T follicular helper cell (primary cell): ENCODE data around the gene CYB561.

Experiments
- DNase-seq: peaks from one replicate; pipeline ENCODE4 v3.0.0-alpha.2; 2020; ENCODE audit warnings: low read depth
- total RNA-seq, 2 experiments: gene quantifications; one replicate each; lab custom pipeline; 2026; lab: John Stamatoyannopoulos, UW

Gene CYB561
- total RNA-seq: 28.3 to 58.6 reads per million in 2 experiments

GRCh38 chr17:63445954-63446752 lies at the start of gene CYB561:
Gene CYB561 (minus strand): TSS chr17:63446306. CDS start chr17:63437547, 8,759 bp downstream.
- peak; percentile 43 for DNase-seq

- DNase-seq: no peak
These were observed 49.4 kb upstream of the CYB561 start for GRCh38 chr17:63495491-63495890.

- no peak for DNase-seq
These were observed 48.3 kb upstream of the CYB561 start for GRCh38 chr17:63494300-63494928.

GRCh38 chr17:63493411-63493810 lies 47.3 kb upstream of the CYB561 start:
- DNase-seq: no peak

- no peak for DNase-seq
These were observed 46.8 kb upstream of the CYB561 start for GRCh38 chr17:63492940-63493339.

GRCh38 chr17:63491977-63492618 lies 46.0 kb upstream of the CYB561 start:
- no peak for DNase-seq

- DNase-seq: no peak
These were observed 45.3 kb upstream of the CYB561 start for GRCh38 chr17:63491413-63491812.

GRCh38 chr17:63490858-63491400 lies 44.8 kb upstream of the CYB561 start:
- no peak for DNase-seq

- DNase-seq: no peak
These were observed 44.2 kb upstream of the CYB561 start for GRCh38 chr17:63490329-63490728.

GRCh38 chr17:63489291-63489690 lies 43.2 kb upstream of the CYB561 start:
- DNase-seq: no peak

GRCh38 chr17:63488851-63489250 lies 42.7 kb upstream of the CYB561 start:
- DNase-seq: no peak

GRCh38 chr17:63487014-63487339 lies 40.9 kb upstream of the CYB561 start:
- no peak for DNase-seq

- DNase-seq: no peak
These were observed 40.4 kb upstream of the CYB561 start for GRCh38 chr17:63486317-63487013.

- DNase-seq: no peak
These were observed 37.8 kb upstream of the CYB561 start for GRCh38 chr17:63483655-63484575.

- DNase-seq: no peak
These were observed 36.9 kb upstream of the CYB561 start for GRCh38 chr17:63483038-63483437.

- DNase-seq: no peak
These were observed 36.4 kb upstream of the CYB561 start for GRCh38 chr17:63482509-63482908.

GRCh38 chr17:63481488-63481870 lies 35.4 kb upstream of the CYB561 start:
- DNase-seq: no peak

GRCh38 chr17:63480826-63481487 lies 34.9 kb upstream of the CYB561 start:
- no peak for DNase-seq

- DNase-seq: no peak
These were observed 34.2 kb upstream of the CYB561 start for GRCh38 chr17:63480192-63480784.
